Choroid plexus epithelial cell (primary cell): ENCODE data around the gene C1orf53.
A peak's percentile ranks its signal among the peaks of the same experiment; 100 is the strongest.
"Not testable (repeated sequence)": the region's sequence is repeated elsewhere in the genome, so short reads cannot be mapped to it uniquely, and the experiment has no call there.

Experiments
- DNase-seq: peaks from one replicate; pipeline ENCODE4 v3.0.0-alpha.2; 2010; ENCODE audit warnings: low read depth
- H3K4me3 ChIP-seq: 2 replicates; pipeline ENCODE4 v1.5.1; 2011; ENCODE audit warnings: low read depth, mild to moderate bottlenecking, control low read depth, low read length, moderate library complexity
- CTCF ChIP-seq: conservative IDR thresholded peaks from 2 replicates; pipeline ENCODE4 v1.5.1; 2011; ENCODE audit warnings: low read depth, mild to moderate bottlenecking, control low read depth, inconsistent platforms, low read length, moderate library complexity

The C1orf53 gene

GRCh38 chr1:197902454-197903195 is at the start of gene C1orf53:
Gene C1orf53 (plus strand): TSS chr1:197902630. CDS start chr1:197902650, 20 bp downstream.
- peak within 1 kb of the TSS; percentile 84 for H3K4me3 ChIP-seq
- DNase-seq = peak; percentile 86
- TF ChIP-seq CTCF = no peak

- H3K4me3 ChIP-seq, DNase-seq: not testable (repeated sequence)
Observed at GRCh38 chr1:197855751-197856150, 46.7 kb upstream of the C1orf53 start.

GRCh38 chr1:197857477-197857876 is 45.0 kb upstream of the C1orf53 start:
- TF ChIP-seq CTCF = no peak
- no peak for DNase-seq
- H3K4me3 ChIP-seq = no peak overlapping the region

- H3K4me3 ChIP-seq = no peak overlapping the region
- DNase-seq = no peak
- TF ChIP-seq CTCF = no peak
Observed at GRCh38 chr1:197859024-197859423, 43.4 kb upstream of the C1orf53 start.

- no peak for DNase-seq
- no peak overlapping the region for H3K4me3 ChIP-seq
- TF ChIP-seq CTCF = no peak
Observed at GRCh38 chr1:197862221-197862620, 40.2 kb upstream of the C1orf53 start.

- DNase-seq = no peak
- no peak for TF ChIP-seq CTCF
- H3K4me3 ChIP-seq = no peak overlapping the region
Observed at GRCh38 chr1:197862671-197863070, 39.8 kb upstream of the C1orf53 start.

GRCh38 chr1:197865809-197866208 is 36.6 kb upstream of the C1orf53 start:
- no peak for TF ChIP-seq CTCF
- no peak overlapping the region for H3K4me3 ChIP-seq
- DNase-seq = no peak
